Measurements from ENCODE around the gene CCDC80.

Gene CCDC80

GRCh38 chr3:112633191-112633590 is 7.8 kb downstream of the CCDC80 start:
- no peak for DNase-seq (ENCODE audit: low read depth, low spot score)

DNA sequence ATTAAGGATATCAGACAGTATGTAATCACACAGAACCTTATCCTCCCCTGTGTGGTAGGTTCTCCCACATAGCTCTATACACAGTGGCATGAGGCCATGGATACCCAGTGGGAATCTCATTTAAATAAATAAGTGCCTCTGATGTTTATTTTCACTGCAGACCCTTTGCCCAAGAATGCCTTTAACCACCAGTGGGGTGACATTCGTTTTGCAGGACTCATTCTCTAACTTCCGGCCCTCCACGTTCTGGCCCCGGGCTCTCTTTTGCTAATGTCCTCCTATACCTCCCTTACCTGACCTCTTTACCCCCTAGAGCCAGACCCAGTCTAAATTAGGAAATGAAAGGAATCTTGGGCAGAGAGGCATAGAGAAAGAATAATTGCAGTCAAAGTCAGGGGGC is 8.3 kb downstream of the CCDC80 start:
- peak; percentile 70 for DNase-seq (ENCODE audit: low read depth, low spot score)

GRCh38 chr3:112631257-112631656 is 9.7 kb downstream of the CCDC80 start:
- no peak for DNase-seq (ENCODE audit: low read depth, low spot score)

GRCh38 chr3:112629425-112629824 is 11.5 kb downstream of the CCDC80 start:
- peak; percentile 47 for DNase-seq (ENCODE audit: low read depth, low spot score)

- DNase-seq (ENCODE audit: low read depth, low spot score): no peak
Measured at GRCh38 chr3:112627919-112628466, 12.9 kb downstream of the CCDC80 start.

DNA sequence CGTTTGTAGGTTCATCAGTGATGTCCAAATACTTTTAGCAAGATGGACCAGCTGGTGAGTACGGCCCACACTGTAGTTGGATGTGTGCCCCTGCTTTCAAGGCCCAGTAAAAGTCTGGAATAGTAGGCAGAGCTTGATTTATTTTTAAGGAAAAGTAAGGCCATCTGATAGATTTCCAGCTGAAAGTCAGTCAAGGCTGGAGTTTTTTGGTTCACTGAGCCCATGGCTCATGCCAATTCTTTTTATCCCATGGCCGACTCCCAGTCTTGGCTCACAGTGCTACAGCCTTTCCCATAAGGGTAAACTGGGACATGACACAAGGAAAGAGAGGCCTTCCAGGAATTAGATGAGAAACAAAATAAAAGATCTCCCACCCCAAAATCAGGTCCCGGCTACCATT is 13.5 kb downstream of the CCDC80 start:
- no peak for DNase-seq (ENCODE audit: low read depth, low spot score)

GRCh38 chr3:112623717-112624116 is 17.2 kb downstream of the CCDC80 start:
- no peak for DNase-seq (ENCODE audit: low read depth, low spot score)

DNA sequence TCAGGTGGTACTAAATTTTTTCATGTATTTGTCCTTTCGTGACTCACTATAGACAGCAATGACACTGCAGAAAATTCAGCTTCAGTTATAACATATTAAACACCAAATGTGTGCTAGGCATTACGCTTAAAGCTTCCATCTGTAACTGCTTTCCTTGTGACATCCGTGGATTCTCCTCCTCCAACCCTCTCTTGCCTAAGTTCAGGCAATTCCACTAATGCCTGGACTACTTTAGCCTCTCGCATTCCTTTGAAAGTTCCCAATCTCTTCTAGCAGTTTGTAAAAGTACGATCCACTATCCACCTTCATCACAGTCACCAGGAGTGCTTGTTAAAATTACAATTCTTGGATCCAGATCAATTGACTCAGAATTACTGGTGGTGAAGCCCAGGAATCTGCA is 17.7 kb downstream of the CCDC80 start:
- DNase-seq (ENCODE audit: low read depth, low spot score): no peak

- no peak for DNase-seq (ENCODE audit: low read depth, low spot score)
Measured at GRCh38 chr3:112619295-112619694, 21.6 kb downstream of the CCDC80 start.

DNA sequence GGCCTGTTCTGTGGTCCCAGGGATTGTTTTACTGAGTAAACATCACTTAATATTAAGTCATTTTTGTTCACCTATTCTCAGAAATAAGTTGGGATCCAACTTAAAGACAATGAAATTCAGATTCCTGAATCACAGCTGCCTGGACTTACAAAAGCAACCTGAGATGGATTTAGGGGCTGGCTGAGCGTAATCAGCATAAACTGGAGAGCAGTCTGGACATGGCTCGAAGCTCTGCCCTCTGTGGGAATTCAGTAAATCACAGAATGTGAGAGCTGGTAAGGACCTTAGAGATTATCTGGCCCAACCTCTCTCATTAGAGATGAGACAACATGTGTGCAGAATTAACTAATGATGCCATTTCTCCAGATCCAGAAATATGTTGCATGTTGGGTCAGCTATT is 23.7 kb downstream of the CCDC80 start:
- DNase-seq (ENCODE audit: low read depth, low spot score): no peak

- DNase-seq (ENCODE audit: low read depth, low spot score): peak; percentile 33
Measured at GRCh38 chr3:112615989-112616731, 24.8 kb downstream of the CCDC80 start.

DNA sequence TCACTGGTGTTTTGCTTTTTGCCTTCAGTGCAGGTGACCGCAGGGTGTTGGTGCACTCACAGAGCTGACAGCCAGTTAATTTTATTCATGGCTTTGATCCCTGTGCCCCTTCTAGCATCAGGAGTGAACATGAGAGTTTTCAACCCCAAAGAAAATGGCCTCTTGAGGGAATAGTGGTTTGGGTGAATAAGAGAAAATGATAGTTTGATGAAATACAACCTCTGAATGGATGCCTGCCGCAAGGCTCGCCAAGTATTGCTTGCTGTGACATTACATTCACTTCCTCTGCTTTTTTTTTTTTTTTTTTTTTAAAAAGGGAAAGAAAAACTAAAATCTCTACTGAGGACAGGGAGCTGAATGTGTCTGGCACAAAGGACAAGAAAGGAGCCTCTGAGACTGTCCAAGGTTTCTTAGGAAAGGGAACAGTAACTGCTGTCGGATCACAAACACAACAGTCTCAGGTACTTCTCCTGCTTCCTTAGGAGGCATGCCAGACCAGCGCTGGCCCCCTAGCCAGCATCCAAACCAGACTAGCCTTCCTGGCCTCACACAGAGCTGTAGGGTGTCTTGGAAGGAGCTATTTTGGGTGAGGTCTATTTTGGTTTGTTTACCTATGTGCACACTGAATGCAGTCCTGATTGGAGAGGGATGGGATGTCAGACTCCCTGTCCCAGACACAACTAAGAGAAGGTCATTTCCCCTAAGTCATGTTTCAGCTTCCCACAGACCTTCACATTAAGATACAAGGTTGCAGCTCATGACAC is 29.0 kb downstream of the CCDC80 start:
- no peak for DNase-seq (ENCODE audit: low read depth, low spot score)

DNA sequence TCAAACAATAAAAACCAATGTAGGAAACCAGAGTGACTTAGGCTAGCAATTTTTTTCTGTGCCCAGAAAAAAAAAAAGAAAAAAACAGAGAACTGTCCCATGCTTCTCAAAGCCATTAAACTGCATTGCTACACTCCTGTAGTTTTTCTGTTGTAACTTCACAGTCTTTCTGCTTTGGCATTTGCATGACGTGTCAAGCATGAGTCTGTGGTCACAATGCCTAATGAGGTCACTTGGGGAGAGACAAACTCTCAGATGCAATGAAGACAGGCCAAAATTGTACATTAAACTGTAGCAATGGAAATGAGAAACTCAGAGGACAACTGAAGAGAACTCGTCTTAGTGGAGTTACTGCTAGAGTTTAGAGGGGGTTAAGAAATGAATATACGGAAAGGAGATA is 30.8 kb downstream of the CCDC80 start:
- DNase-seq (ENCODE audit: low read depth, low spot score): no peak

DNA sequence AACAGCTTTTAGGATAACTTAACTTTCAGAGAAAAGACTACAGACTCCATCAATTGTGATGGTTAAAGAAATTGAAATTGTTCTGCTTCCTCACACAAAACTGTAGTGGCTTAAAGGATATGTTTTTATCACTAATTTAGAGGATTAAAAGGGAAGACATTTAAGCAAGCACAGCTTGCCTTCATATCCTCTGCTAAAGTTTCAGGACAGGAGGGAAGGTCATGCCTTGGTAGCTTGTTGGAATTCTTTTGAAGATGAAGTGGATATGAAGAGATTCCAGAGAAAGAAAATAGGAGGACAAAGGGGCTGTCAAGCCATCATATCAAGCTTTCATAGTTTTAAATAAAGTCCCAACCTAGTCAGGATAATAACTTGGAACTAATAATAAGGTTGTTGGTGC is 33.1 kb downstream of the CCDC80 start:
- DNase-seq (ENCODE audit: low read depth, low spot score): no peak

DNA sequence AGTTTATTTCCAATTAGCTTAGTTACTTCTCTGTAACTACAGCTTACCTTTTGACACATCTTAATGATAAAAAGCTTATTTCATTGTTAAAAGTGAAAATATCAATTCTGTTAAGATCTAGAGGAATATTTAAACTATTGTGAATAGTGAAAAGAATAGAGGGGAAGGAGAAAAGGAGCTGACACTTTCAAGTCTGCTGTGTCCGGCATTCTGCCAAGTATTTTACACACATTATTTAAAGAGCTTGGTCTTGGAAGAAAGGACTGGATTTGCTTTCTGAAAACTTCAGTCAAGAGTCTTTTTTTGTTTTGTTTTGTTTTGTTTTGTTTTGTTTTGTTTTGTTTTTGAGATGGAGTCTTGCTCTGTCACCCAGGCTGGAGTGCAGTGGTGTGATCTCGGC is 34.8 kb downstream of the CCDC80 start:
- no peak for DNase-seq (ENCODE audit: low read depth, low spot score)

- DNase-seq (ENCODE audit: low read depth, low spot score): no peak
Measured at GRCh38 chr3:112605285-112605684, 35.7 kb downstream of the CCDC80 start.

DNA sequence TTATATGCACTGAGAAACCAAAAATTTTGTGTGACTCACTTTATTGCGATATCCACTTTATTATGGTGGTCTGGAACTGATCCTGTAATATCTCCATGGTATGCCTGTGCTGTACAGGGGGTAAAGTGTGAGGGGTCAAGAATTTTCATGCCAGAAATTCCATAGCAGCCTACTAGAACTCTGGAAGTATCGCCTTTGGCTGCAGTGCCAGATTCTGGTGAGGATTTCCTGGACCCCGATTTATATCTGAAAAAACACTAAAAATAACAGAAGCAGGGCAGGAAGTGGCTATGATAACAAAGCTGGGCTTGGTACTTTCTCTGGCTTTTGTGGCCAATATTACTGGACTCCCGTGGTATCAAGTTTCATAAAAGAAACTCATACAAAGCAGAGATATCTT is 36.4 kb downstream of the CCDC80 start:
- DNase-seq (ENCODE audit: low read depth, low spot score): no peak

GRCh38 chr3:112602217-112602838 is 38.6 kb downstream of the CCDC80 start:
- no peak for DNase-seq (ENCODE audit: low read depth, low spot score)

DNA sequence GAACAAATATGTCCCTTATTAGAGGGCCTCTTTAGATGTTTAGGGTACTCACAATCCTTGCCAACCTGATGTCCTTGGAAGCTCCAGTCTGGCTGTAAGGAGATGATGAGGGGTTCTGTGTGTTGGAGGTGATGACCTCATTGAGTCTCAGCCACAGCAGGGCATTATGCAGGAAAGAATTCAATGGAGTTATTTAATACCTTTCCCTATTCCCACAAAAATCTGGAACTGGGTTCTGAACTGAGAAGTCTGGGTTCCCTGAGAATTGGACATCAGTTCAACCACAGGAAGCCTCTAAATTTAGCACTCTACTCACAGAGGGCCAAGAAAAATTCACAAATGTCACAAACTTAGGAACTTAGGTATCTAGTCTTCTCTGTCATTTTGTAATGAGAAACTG is 42.2 kb downstream of the CCDC80 start:
- DNase-seq (ENCODE audit: low read depth, low spot score): no peak

DNA sequence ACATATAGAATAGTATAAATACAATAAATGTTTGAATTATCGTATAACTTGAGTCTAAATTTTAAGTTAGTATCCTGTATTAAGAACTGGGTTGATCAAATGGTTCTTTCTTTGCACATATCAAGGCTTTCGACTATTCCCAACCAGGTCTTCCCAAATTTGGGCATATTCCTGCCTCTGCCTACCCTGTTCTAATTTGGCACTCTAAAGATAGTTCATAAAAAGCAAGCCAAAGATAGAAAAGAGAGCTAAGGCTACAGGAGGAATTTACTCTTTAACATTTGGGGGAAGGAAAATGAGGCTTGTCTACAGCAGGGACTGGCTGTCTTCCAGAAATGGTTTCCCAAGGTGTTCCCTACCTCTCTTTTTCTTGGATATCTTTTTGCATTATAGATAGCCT is 43.0 kb downstream of the CCDC80 start:
- DNase-seq (ENCODE audit: low read depth, low spot score): no peak

DNA sequence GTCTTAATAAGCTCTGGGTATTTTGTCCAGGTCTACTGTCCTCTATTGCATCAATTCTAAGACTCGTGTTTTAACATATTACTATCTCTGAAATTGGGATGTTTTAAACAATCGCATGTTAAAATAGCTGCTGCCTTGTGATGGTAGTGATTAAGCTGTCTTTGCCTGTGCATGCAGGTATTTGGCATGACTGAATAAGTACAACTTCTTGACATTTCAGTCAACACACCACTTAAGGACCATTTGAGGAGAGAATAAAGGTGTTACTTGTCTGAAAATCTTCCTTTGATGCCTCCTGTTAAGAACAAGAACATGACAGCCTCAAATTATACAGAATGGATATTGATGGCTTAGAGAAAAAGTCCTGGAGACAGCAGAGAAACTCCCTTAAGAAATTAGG is 46.1 kb downstream of the CCDC80 start:
- DNase-seq (ENCODE audit: low read depth, low spot score): no peak

- DNase-seq (ENCODE audit: low read depth, low spot score): no peak
Measured at GRCh38 chr3:112593258-112593657, 47.7 kb downstream of the CCDC80 start.

GRCh38 chr3:112587336-112587735 is 53.6 kb downstream of the CCDC80 start:
- no peak for DNase-seq (ENCODE audit: low read depth, low spot score)

Measured in ELF-1 (cell line).